Keratinocyte (primary cell): ENCODE results near the gene RNF26. TPM values are rescaled to one million over a fixed set of nuclear protein-coding genes. Genes with fewer than 3 reads are reported as not detected.

Experiments used
- DNase-seq: peaks from one replicate; pipeline ENCODE4 v3.0.0-alpha.2; 2011; ENCODE audit warnings: low read depth, missing footprints, low spot score
- FAIRE-seq: peaks from 2 replicates; lab custom pipeline; 2011; peaks lifted over from hg19 to GRCh38; lab: Jason Lieb, UNC
- H2AFZ ChIP-seq: 2 replicates; pipeline ENCODE4 v1.6.0; 2012; ENCODE audit warnings: low read length, control low read depth, inconsistent platforms; ENCODE audit not compliant: control insufficient read depth
- H3K27ac ChIP-seq: 2 replicates; pipeline ENCODE4 v1.5.1; 2011; ENCODE audit warnings: low read length; ENCODE audit not compliant: control insufficient read depth, insufficient read depth
- H3K27me3 ChIP-seq: 3 replicates; pipeline ENCODE4 v1.6.0; 2011; ENCODE audit warnings: low read length; ENCODE audit not compliant: control insufficient read depth, insufficient read depth; ENCODE audit errors: extremely low read depth
- H3K36me3 ChIP-seq, 2 experiments: 2 replicates in 1 of 2; 3 replicates in 1 of 2; pipeline ENCODE4 v1.5.1; 2011; ENCODE audit warnings: low read length in 2 of 2, mild to moderate bottlenecking in 1 of 2; ENCODE audit not compliant: control insufficient read depth in 2 of 2, insufficient read depth in 2 of 2; ENCODE audit errors: extremely low read depth in 1 of 2
- H3K4me1 ChIP-seq: 3 replicates; pipeline ENCODE4 v1.5.1; 2011; ENCODE audit warnings: low read length; ENCODE audit not compliant: control insufficient read depth, insufficient read depth; ENCODE audit errors: extremely low read depth
- H3K4me2 ChIP-seq: 3 replicates; pipeline ENCODE4 v1.6.0; 2011; ENCODE audit warnings: low read depth, low read length; ENCODE audit not compliant: control insufficient read depth, insufficient read depth; ENCODE audit errors: extremely low read depth
- H3K4me3 ChIP-seq, 3 experiments: fragments of 200-600 bp in 1 of 3; sonication (generic) in 1 of 3; 2 replicates in 2 of 3; 3 replicates in 1 of 3; pipeline ENCODE4 v1.5.1; 2011 to 2016; ENCODE audit warnings: low read length in 3 of 3, mild to moderate bottlenecking in 3 of 3, control low read depth in 2 of 3, inconsistent platforms in 1 of 3, low read depth in 1 of 3, mixed read lengths in 1 of 3, mixed run types in 1 of 3, moderate library complexity in 1 of 3; ENCODE audit not compliant: control insufficient read depth in 2 of 3, insufficient read depth in 2 of 3; ENCODE audit errors: extremely low read depth in 1 of 3
- H3K79me2 ChIP-seq: 2 replicates; pipeline ENCODE4 v1.6.0; 2012; ENCODE audit warnings: low read length; ENCODE audit not compliant: control insufficient read depth, insufficient read depth
- H3K9ac ChIP-seq: 3 replicates; pipeline ENCODE4 v1.6.0; 2011; ENCODE audit warnings: low read length; ENCODE audit not compliant: control insufficient read depth, insufficient read depth; ENCODE audit errors: extremely low read depth
- H3K9me1 ChIP-seq: 3 replicates; pipeline ENCODE4 v1.6.0; 2011; ENCODE audit warnings: low read length; ENCODE audit not compliant: control insufficient read depth, insufficient read depth; ENCODE audit errors: extremely low read depth
- H3K9me3 ChIP-seq: 2 replicates; pipeline ENCODE4 v1.5.1; 2012; ENCODE audit warnings: low read depth, low read length; ENCODE audit not compliant: control insufficient read depth
- H4K20me1 ChIP-seq: 3 replicates; pipeline ENCODE4 v1.6.0; 2011; ENCODE audit warnings: low read length; ENCODE audit not compliant: control insufficient read depth, insufficient read depth; ENCODE audit errors: extremely low read depth
- CTCF ChIP-seq, 3 experiments: IDR thresholded peaks in 1 of 3; conservative IDR thresholded peaks in 1 of 3; optimal IDR thresholded peaks in 1 of 3; 2 replicates in 2 of 3; 3 replicates in 1 of 3; pipeline versions ENCODE3 to v1.5.1; 2011; ENCODE audit warnings: low read length in 3 of 3, mild to moderate bottlenecking in 3 of 3, moderate library complexity in 2 of 3, control low read depth in 1 of 3, inconsistent platforms in 1 of 3; ENCODE audit not compliant: insufficient read depth in 2 of 3; ENCODE audit errors: extremely low read depth in 1 of 3
- EZH2 ChIP-seq: IDR thresholded peaks from one replicate; pipeline ENCODE4 v1.6.1; 2012; ENCODE audit warnings: inconsistent platforms, mild to moderate bottlenecking, low read length, moderate library complexity
- dilution Hi-C: fragments of 300-500 bp; cut with MboI; formaldehyde crosslinking; loops from one replicate; pipeline ENCODE4 v1.7.0; 2020; ENCODE audit warnings: low sequenced_read_pairs; ENCODE audit not compliant: extremely low pct_ligation_motif_present
- polyA plus RNA-seq, 5 experiments: library from polyadenylated mRNA; depleted of rRNA in 3 of 5; stranded (reverse) in 3 of 5; stranded (forward) in 1 of 5; unstranded in 1 of 5; fragments of >200 nt; gene quantifications; 1 replicate in 1 of 5; 2 replicates in 3 of 5; 3 replicates in 1 of 5; pipeline versions ENCODE4 v1.2.1 to v1.2.3, GENCODE V29; 2011 to 2012; ENCODE audit warnings: missing spikeins in 2 of 5, low read depth in 1 of 5, low replicate concordance in 1 of 5

The RNF26 gene
- polyA plus RNA-seq, 1 donor (not counting 4 experiments of a cell fraction or from before 2014, with no cell fraction given), result 13.2 TPM

- no peaks in the 10 kb centered on the region for H3K4me1 ChIP-seq
- TF ChIP-seq CTCF (optimal IDR thresholded peaks at IDR 0.05 in 1 of 3, IDR thresholded peaks at IDR 0.05 in 1 of 3, conservative IDR thresholded peaks at IDR 0.05 in 1 of 3; ENCODE audit: extremely low read depth in 1 of 3, insufficient read depth in 2 of 3, low read length in 3 of 3), result no peak
- no peak for TF ChIP-seq EZH2
- no peaks in the 10 kb centered on the region for H4K20me1 ChIP-seq
- no peak overlapping the region for H2AFZ ChIP-seq
- no peaks in the 10 kb centered on the region for H3K9me1 ChIP-seq
- DNase-seq (no peak), FAIRE-seq (no peak)
- no peak overlapping the region for H3K4me2 ChIP-seq
- H3K36me3 ChIP-seq, result no peaks in the 10 kb centered on the region
- H3K9me3 ChIP-seq, result no peaks in the 10 kb centered on the region
- no peak overlapping the region for H3K9ac ChIP-seq
- dilution Hi-C loops, result no loop called here
- peaks cover 9% of the 10 kb centered on the region for H3K27me3 ChIP-seq
- no peak overlapping the region for H3K4me3 ChIP-seq
- no peak overlapping the region for H3K27ac ChIP-seq
- H3K79me2 ChIP-seq, result no peaks in the 10 kb centered on the region
Observed at GRCh38 chr11:119347940-119348605, 13.7 kb downstream of the RNF26 start.

- H3K4me1 ChIP-seq, result peaks cover 4% of the 10 kb centered on the region
- dilution Hi-C loops, result no loop called here
- no peak overlapping the region for H2AFZ ChIP-seq
- FAIRE-seq (no peak), DNase-seq (no peak)
- H3K9me3 ChIP-seq, result no peaks in the 10 kb centered on the region
- no peak overlapping the region for H3K4me2 ChIP-seq
- no peak overlapping the region for H3K27ac ChIP-seq
- TF ChIP-seq CTCF (optimal IDR thresholded peaks at IDR 0.05 in 1 of 3, IDR thresholded peaks at IDR 0.05 in 1 of 3, conservative IDR thresholded peaks at IDR 0.05 in 1 of 3; ENCODE audit: extremely low read depth in 1 of 3, insufficient read depth in 2 of 3, low read length in 3 of 3) (no peak), EZH2 (no peak)
- H3K9me1 ChIP-seq, result no peaks in the 10 kb centered on the region
- H4K20me1 ChIP-seq, result no peaks in the 10 kb centered on the region
- no peak overlapping the region for H3K4me3 ChIP-seq
- no peaks in the 10 kb centered on the region for H3K36me3 ChIP-seq
- no peaks in the 10 kb centered on the region for H3K79me2 ChIP-seq
- no peak overlapping the region for H3K9ac ChIP-seq
- no peaks in the 10 kb centered on the region for H3K27me3 ChIP-seq
Observed at GRCh38 chr11:119350302-119350701, 16.0 kb downstream of the RNF26 start.
